Tibial nerve (tissue), 4 donors: ENCODE measurements around the gene EVC2. TPM values are rescaled to one million over a fixed set of nuclear protein-coding genes. Genes with fewer than 3 reads are reported as not detected.
A peak's percentile ranks its signal among the peaks of the same experiment; 100 is the strongest.

Experiments
- DNase-seq, 2 donors: peaks; one replicate each; pipeline ENCODE4 v3.0.0-alpha.2; 2019; ENCODE audit warnings: low spot score in 2 of 2
- H3K27ac ChIP-seq, 4 donors: fragments of 200-600 bp; sonication (generic) in 3 of 4; one replicate each; pipeline ENCODE4 v1.5.1; 2017 to 2019; ENCODE audit warnings: mild to moderate bottlenecking in 1 of 4
- H3K27me3 ChIP-seq, 2 donors: fragments of 200-600 bp; sonication (generic) in 1 of 2; one replicate each; pipeline versions ENCODE4 v1.5.1 to v1.6.0; 2017 to 2019
- H3K36me3 ChIP-seq, 3 donors: fragments of 200-600 bp; sonication (generic); one replicate each; pipeline ENCODE4 v1.5.1; 2018 to 2019
- H3K4me1 ChIP-seq, 4 donors: fragments of 200-600 bp; sonication (generic) in 3 of 4; one replicate each; pipeline ENCODE4 v1.5.1; 2017 to 2019
- H3K4me3 ChIP-seq, 4 donors: fragments of 200-600 bp; sonication (generic) in 3 of 4; one replicate each; pipeline ENCODE4 v1.5.1; 2017 to 2019; ENCODE audit warnings: mild to moderate bottlenecking in 1 of 4, moderate library complexity in 1 of 4
- H3K9me3 ChIP-seq, 4 donors: fragments of 200-600 bp; sonication (generic) in 3 of 4; one replicate each; pipeline ENCODE4 v1.5.1; 2017 to 2019
- CTCF ChIP-seq, 5 experiments: fragments of 200-600 bp in 3 of 5; fragments of 450-650 bp in 2 of 5; sonication (generic) in 3 of 5; IDR thresholded peaks; one replicate each; pipeline ENCODE4 v1.5.1; 2016 to 2019; ENCODE audit warnings: antibody characterized with exemption in 5 of 5, mild to moderate bottlenecking in 3 of 5, moderate library complexity in 2 of 5
- EP300 ChIP-seq, 2 donors: sonication (generic); formaldehyde crosslinking; IDR thresholded peaks; one replicate each; pipeline ENCODE4 v1.6.1; 2017; ENCODE audit warnings: antibody characterized with exemption in 2 of 2, mild to moderate bottlenecking in 1 of 2
- POLR2A ChIP-seq, 2 donors: fragments of 450-650 bp; IDR thresholded peaks; one replicate each; pipeline ENCODE4 v1.6.1; 2017; ENCODE audit warnings: antibody characterized with exemption in 2 of 2, mild to moderate bottlenecking in 2 of 2, moderate library complexity in 2 of 2
- WGBS, 2 donors: methylation state at CpG; one replicate each; pipeline ENCODE4 v1.1.5; 2018; 5-methylcytosine and 5-hydroxymethylcytosine counted together
- total RNA-seq, 4 donors: library from RNA; depleted of rRNA; stranded (reverse); fragments of >200 nt; gene quantifications; one replicate each; pipeline ENCODE4 v1.1.0, GENCODE V29; 2016

EVC2 gene
- total RNA-seq, 4 donors from 2014 or later: 26.7 to 37.3 (median 29.0) TPM

DNA sequence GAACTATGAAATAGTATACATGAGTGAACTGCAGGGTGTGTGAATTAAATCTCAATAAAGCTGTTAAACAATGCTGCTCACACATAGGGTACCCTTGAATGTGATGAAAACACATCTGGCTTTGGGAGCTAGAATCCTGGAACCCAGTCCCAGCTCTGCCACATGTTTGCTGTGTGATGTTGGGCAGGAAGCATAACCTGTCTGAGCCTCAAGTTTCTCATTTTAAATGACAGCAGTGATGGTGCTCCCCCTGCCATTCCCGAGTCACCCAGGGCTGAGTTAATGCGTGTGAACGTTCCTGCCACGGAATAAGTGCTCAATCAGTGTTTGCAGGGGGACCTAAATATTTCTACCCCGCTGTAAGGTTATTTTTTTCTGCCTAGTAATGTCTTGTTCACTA lies 13.6 kb upstream of the EVC2 start:
- 34 to 48% methylated on average over 5 of the region's 5 CpGs for WGBS, 2 donors
- no peak overlapping the region for H3K4me3 ChIP-seq
- no peaks in the 10 kb centered on the region for H3K27me3 ChIP-seq
- no peak for TF ChIP-seq POLR2A (IDR thresholded peaks at IDR 0.05)
- TF ChIP-seq CTCF (IDR thresholded peaks at IDR 0.05): no peak
- TF ChIP-seq EP300 (IDR thresholded peaks at IDR 0.05): no peak
- no peak for DNase-seq
- peaks cover 0 to 4% (median 0%) of the 10 kb centered on the region in 4 donors for H3K9me3 ChIP-seq
- H3K36me3 ChIP-seq: peaks cover 0 to 42% (median 0%) of the 10 kb centered on the region in 3 donors
- peak overlapping the region in 2 of 4 donors; percentile 58 to 61 for H3K27ac ChIP-seq
- H3K4me1 ChIP-seq: peaks cover 0 to 56% (median 11%) of the 10 kb centered on the region in 4 donors

DNA sequence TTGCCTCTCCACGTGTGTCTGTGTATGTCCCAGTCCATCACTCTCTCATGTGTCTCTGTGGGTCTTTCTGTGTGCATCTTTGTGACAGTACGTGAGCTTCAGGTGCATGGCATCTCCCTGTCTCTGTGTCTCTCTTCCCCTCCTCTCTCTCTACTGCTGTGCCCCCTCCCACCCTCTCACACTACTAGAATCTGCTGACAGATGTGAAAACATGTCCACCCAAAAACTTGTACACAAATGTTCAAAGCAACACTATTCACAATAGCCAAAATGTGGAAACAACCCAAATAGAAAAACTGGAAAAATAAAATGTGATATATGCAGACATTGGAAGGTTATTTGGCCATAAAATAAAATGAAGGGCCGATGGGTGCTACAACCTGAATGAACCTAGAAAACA lies 12.6 kb upstream of the EVC2 start:
- Histone ChIP-seq H3K27ac (peak overlapping the region in 1 of 4 donors; percentile 63), H3K4me1 (peaks cover 0 to 56% (median 11%) of the 10 kb centered on the region in 4 donors), H3K9me3 (peaks cover 0 to 6% (median 0%) of the 10 kb centered on the region in 4 donors), H3K4me3 (no peak overlapping the region), H3K36me3 (peaks cover 0 to 38% (median 0%) of the 10 kb centered on the region in 3 donors), H3K27me3 (no peaks in the 10 kb centered on the region)
- DNase-seq: no peak
- TF ChIP-seq POLR2A (IDR thresholded peaks at IDR 0.05): no peak
- TF ChIP-seq EP300 (IDR thresholded peaks at IDR 0.05): no peak
- no peak for TF ChIP-seq CTCF (IDR thresholded peaks at IDR 0.05)
- WGBS, 2 donors: 81 to 88% methylated on average over 3 of the region's 3 CpGs

DNA sequence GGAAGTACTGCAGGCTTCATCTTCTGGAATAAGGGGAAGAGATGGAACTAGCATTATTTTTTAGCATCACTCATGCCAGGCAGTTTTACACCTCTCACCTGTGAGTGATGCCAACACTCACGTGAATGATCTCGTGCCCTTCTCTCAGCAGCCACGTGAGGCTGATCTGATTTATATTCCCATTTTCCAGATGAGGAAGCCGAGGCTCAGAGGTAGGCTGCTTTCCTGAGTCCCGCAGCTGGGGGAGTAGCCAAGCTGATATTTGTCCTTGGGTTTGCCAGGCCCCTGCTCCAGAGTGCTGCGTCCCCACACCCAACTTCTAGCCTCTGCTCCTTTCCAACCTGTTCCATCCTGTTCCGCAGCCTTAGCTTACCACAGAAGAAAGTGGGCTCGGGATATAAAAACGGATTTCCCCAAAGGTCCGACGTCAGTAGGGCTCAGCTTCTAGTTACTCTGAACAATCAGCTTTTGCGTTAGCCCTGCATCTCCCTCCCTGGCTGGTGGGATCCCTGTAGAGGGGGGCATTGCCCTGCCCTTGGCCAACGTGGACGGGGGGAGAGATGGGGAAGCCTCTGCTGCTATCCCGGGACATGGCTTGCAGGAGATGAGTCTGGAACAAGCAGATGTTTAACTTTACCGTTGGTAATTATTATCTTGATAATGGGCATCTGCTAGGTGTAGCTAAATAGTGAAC lies 11.9 kb upstream of the EVC2 start:
- Histone ChIP-seq H3K4me3 (no peak overlapping the region), H3K9me3 (peaks cover 0 to 9% (median 1%) of the 10 kb centered on the region in 4 donors), H3K27ac (peak overlapping the region in 2 of 4 donors; percentile 13 to 63), H3K36me3 (peaks cover 0 to 33% (median 0%) of the 10 kb centered on the region in 3 donors), H3K27me3 (no peaks in the 10 kb centered on the region), H3K4me1 (peaks cover 0 to 56% (median 11%) of the 10 kb centered on the region in 4 donors)
- TF ChIP-seq POLR2A (IDR thresholded peaks at IDR 0.05) (no peak), CTCF (IDR thresholded peaks at IDR 0.05) (no peak), EP300 (IDR thresholded peaks at IDR 0.05) (no peak)
- 81 to 82% methylated on average over 16 of the region's 16 CpGs for WGBS, 2 donors
- DNase-seq: no peak

DNA sequence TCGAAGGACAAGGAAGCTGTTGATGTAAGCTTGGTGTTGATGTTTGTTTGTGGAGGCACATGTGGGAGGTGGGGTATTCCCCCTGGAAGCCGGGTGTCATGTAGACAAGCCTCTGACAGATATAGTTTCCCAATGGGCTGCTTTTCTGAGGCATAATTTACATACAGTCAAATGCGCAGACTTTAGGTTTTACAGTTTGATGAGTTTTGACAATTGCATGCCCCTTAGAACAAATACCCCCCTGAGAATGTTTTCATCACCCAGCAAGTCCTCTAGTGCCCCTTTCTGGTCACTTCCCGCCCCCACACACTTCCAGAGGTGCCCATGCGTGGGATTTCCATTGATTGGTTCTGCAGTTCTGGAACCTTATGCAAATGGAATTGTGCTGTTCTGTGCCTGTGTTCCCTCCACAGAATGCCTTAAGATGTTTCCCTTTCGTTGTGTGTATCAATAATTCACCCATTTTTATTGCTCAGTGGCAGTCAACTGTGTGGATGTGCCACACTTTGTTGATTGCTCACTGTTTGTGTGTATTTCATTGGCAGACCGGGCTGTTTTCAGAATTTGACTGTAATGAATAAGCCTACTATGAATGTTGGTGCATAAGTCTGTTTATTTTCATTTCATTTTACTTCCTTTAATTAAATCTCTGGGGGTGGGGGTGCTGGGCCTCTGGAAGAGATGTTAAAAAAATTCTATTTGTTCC lies 11.1 kb upstream of the EVC2 start:
- WGBS, 2 donors: 52 to 53% methylated on average over 7 of the region's 7 CpGs
- Histone ChIP-seq H3K9me3 (peaks cover 0 to 17% (median 4%) of the 10 kb centered on the region in 4 donors), H3K36me3 (peaks cover 0 to 31% (median 0%) of the 10 kb centered on the region in 3 donors), H3K4me3 (no peak overlapping the region), H3K27ac (peak overlapping the region in 2 of 4 donors; percentile 55 to 63), H3K4me1 (peaks cover 0 to 56% (median 11%) of the 10 kb centered on the region in 4 donors), H3K27me3 (no peaks in the 10 kb centered on the region)
- TF ChIP-seq CTCF (IDR thresholded peaks at IDR 0.05): no peak
- no peak for TF ChIP-seq POLR2A (IDR thresholded peaks at IDR 0.05)
- TF ChIP-seq EP300 (IDR thresholded peaks at IDR 0.05): no peak
- DNase-seq: no peak

GRCh38 chr4:5718411-5718810 lies 10.1 kb upstream of the EVC2 start:
- no peak overlapping the region for H3K4me3 ChIP-seq
- peaks cover 0 to 23% (median 0%) of the 10 kb centered on the region in 3 donors for H3K36me3 ChIP-seq
- peaks cover 0 to 19% (median 4%) of the 10 kb centered on the region in 4 donors for H3K9me3 ChIP-seq
- WGBS, 2 donors: 53 to 56% methylated on average over 4 of the region's 4 CpGs
- TF ChIP-seq POLR2A (IDR thresholded peaks at IDR 0.05) (no peak), EP300 (IDR thresholded peaks at IDR 0.05) (no peak), CTCF (IDR thresholded peaks at IDR 0.05) (no peak)
- DNase-seq: no peak
- H3K27me3 ChIP-seq: no peaks in the 10 kb centered on the region
- peak overlapping the region in 2 of 4 donors; percentile 51 to 55 for H3K27ac ChIP-seq
- peaks cover 0 to 56% (median 11%) of the 10 kb centered on the region in 4 donors for H3K4me1 ChIP-seq
